GM12874 (cell line): ENCODE data around the gene ITIH6.

Experiments used
- CTCF ChIP-seq: IDR thresholded peaks from 2 replicates; pipeline ENCODE4 v1.5.1; 2011; ENCODE audit warnings: low read depth, mild to moderate bottlenecking, control low read depth, low read length, moderate library complexity; ENCODE audit not compliant: insufficient read depth

Gene ITIH6

GRCh38 chrX:54824722-54825121, 26.7 kb upstream of the ITIH6 start:
- TF ChIP-seq CTCF: no peak

- no peak for TF ChIP-seq CTCF
Observed at GRCh38 chrX:54824195-54824594, 26.1 kb upstream of the ITIH6 start.

- TF ChIP-seq CTCF: no peak
Observed at GRCh38 chrX:54821310-54821709, 23.3 kb upstream of the ITIH6 start.

- no peak for TF ChIP-seq CTCF
Observed at GRCh38 chrX:54820737-54821136, 22.7 kb upstream of the ITIH6 start.

GRCh38 chrX:54819201-54819600, 21.1 kb upstream of the ITIH6 start:
- TF ChIP-seq CTCF: no peak

- no peak for TF ChIP-seq CTCF
Observed at GRCh38 chrX:54818221-54818620, 20.2 kb upstream of the ITIH6 start.

- no peak for TF ChIP-seq CTCF
Observed at GRCh38 chrX:54817220-54817820, 19.3 kb upstream of the ITIH6 start.
